T47D (cell line): ENCODE results near the gene FNTB.

Source experiments
- DNase-seq, 2 experiments: peaks; one replicate each; pipeline versions ENCODE4 v3.0.0 to v3.0.0-alpha.2; 2011 to 2012; ENCODE audit warnings: low read depth in 1 of 2, low spot score in 1 of 2
- JUND ChIP-seq: IDR thresholded peaks from 2 replicates; pipeline ENCODE4 v1.6.1; 2012; ENCODE audit warnings: low read depth
- in situ Hi-C: cut with HindIII; loops from 2 replicates; pipeline ENCODE4 v1.10.0; 2016; ENCODE audit warnings: low sequenced_read_pairs, low pct_unique_long_range_greater_than_20kb

The FNTB gene

GRCh38 chr14:64995291-64995690 lies 8.6 kb downstream of the FNTB start:
- in situ Hi-C loops, result no loop called here
- no peak for DNase-seq
- no peak for TF ChIP-seq JUND

- DNase-seq, result peak in 1 of 2 experiments; percentile 75
- no peak for TF ChIP-seq JUND
- in situ Hi-C loops, result no loop called here
Observed at GRCh38 chr14:64997108-64997794, 10.6 kb downstream of the FNTB start.

- no peak for TF ChIP-seq JUND
- in situ Hi-C loops, result no loop called here
- DNase-seq, result no peak
Observed at GRCh38 chr14:64998455-64998931, 11.8 kb downstream of the FNTB start.

DNA sequence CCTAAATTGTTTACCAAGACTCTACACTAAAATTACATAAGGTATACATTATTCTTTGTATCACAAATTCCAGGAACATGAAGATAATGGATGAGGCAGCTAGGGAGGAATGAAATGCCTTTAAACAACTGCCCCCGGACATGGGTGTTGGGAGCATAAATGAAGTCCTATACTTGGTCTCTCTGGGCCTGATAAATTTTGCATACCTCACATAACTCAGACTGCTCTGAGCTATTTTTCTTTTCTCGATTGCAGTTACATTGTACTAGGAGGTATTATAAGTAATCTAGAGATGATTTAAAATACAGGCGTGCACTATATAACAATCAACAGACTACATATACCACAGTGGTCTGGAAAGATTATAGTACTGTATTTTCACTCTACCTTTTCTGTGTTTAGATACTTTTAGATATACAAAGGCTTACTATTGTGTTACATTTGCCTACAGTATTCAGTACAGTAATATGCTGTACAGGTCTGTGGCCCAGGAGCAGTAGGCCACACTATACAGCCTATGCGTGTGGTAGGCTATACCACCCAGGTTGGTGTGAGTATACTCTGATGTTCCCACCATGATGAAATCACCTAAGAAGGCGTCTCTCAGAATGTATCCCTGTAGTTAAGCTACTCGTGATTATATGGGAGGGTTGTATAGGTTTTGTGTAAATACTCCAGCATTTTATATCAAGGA lies 14.3 kb downstream of the FNTB start:
- TF ChIP-seq JUND, result no peak
- DNase-seq, result no peak
- in situ Hi-C loops, result no loop called here

GRCh38 chr14:65001723-65002122 lies 15.0 kb downstream of the FNTB start:
- in situ Hi-C loops, result no loop called here
- no peak for DNase-seq
- TF ChIP-seq JUND, result no peak

GRCh38 chr14:65002586-65003210 lies 16.0 kb downstream of the FNTB start:
- DNase-seq, result no peak
- in situ Hi-C loops, result no loop called here
- no peak for TF ChIP-seq JUND

- in situ Hi-C loops, result no loop called here
- DNase-seq, result no peak
- no peak for TF ChIP-seq JUND
Observed at GRCh38 chr14:65003394-65003793, 16.7 kb downstream of the FNTB start.

DNA sequence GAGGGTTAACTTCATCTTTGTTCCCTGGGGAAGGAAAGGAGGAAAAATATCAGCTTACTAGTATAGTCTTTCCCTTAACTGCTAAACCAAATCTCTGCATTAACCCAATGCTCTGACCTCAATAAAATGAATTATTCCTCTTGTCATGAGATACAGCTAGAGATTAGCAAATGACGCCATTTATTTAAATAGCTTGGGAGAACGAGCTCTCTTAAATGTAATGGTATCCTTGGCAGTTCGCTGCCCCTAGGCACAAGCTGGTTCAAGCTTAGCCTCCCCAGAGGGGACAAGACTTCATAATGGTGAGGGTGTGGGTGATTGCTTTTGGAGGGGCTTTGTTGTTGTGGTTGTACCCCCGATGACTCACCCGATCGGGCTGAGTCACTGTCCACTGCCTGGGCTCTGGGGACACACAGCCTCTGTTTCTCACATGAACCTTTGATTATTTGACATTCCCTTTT lies 19.6 kb downstream of the FNTB start:
- DNase-seq, result no peak
- TF ChIP-seq JUND, result no peak
- in situ Hi-C loops, result no loop called here

- in situ Hi-C loops, result no loop called here
- TF ChIP-seq JUND, result no peak
Observed at GRCh38 chr14:65007202-65007601, 20.5 kb downstream of the FNTB start.

DNA sequence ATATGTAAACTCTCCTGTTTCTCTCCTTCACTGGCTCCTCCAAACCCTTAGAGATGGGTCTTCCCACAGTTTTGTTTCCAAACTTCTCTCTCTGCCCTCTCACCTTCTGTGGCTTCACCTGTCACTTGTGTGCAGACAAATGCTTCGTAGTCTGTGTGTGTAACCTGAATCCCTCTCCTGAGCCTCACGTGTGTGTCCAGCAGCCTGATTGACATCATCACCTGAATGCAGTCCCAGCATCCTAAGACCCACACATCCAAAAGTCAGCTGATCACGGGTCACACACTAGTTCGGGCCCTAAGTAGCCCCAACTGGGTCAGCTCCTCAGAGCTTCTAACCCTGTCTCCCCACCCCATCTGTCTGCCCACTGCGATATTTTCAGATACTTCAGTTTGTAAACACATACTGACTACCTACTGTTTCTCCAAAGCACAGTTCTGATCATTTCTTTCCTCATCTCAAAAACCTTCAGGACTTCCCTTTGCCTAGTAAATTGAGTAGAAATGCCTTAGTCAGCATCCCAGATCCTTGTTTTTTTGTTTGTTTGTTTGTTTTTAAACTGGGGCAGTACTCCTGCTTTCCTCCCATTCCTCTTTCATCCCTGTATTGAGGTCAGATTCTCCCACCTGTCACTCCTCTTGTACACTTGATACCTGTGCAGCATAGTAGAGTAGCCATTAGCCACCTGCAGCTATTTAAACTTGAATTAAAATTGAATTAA lies 23.7 kb downstream of the FNTB start:
- DNase-seq, result no peak
- in situ Hi-C loops, result no loop called here
- TF ChIP-seq JUND, result no peak

More at GRCh38 chr14:65007202-65007601, 20.5 kb downstream of the FNTB start:
- DNase-seq, result no peak

DNA sequence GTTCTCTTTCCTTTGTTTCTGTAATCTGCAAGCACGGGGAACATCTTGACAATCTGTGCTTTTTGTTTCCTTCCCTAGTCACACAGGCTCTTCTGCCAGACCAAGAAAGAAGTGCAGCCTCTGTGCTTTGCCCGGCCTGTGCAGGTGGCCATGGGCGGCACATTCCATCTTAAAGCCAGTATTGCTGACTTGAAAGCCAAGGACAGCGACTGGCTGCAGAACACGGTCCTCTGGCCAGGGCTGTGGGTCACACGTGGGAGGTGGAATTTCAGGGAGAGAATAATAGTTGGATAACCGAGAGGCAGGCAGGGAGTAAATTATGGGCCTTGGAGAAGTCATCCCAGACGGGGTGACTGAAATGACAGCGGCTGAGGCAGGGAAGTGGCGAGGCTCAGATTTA lies 24.8 kb downstream of the FNTB start:
- in situ Hi-C loops, result no loop called here
- no peak for TF ChIP-seq JUND
- DNase-seq, result no peak

- in situ Hi-C loops, result no loop called here
- DNase-seq, result no peak
- TF ChIP-seq JUND, result no peak
Observed at GRCh38 chr14:65012353-65012752, 25.7 kb downstream of the FNTB start.
